ENCODE data around the gene RBM4. TPM values are rescaled to one million over a fixed set of nuclear protein-coding genes. Genes with fewer than 3 reads are reported as not detected.

Gene RBM4
- polyA plus RNA-seq, 3 donors: 112 to 153 (median 153) TPM

- H3K27ac Mint-ChIP-seq: no peak overlapping the region
- H3K36me3 Mint-ChIP-seq: no peaks in the 10 kb centered on the region
- Histone ChIP-seq H3K79me2 (ENCODE audit: insufficient read depth, low read length) (peaks cover 23% of the 10 kb centered on the region), H3K27me3 (ENCODE audit: control insufficient read depth in 2 of 2, insufficient read depth in 2 of 2, low read length in 2 of 2) (no peaks in the 10 kb centered on the region), H2AFZ (ENCODE audit: insufficient read depth, low read depth, low read length, poor library complexity, severe bottlenecking) (no peak overlapping the region), H3K4me2 (replicated peaks; ENCODE audit: extremely low read depth, low read length, poor library complexity, severe bottlenecking) (no peak overlapping the region), H3K4me1 (ENCODE audit: control insufficient read depth in 1 of 2, insufficient read depth in 2 of 2, low read length in 2 of 2) (peaks cover 13 to 24% of the 10 kb centered on the region in 2 donors), H3K9me3 (replicated peaks in 1 of 2; ENCODE audit: control insufficient read depth in 1 of 2, insufficient read depth in 1 of 2, low read length in 2 of 2) (no peaks in the 10 kb centered on the region), H3K4me3 (replicated peaks in 1 of 3; ENCODE audit: low read depth in 2 of 3, low read length in 3 of 3) (no peak overlapping the region), H3K27ac (ENCODE audit: low read depth in 1 of 2, low read length in 2 of 2) (no peak overlapping the region), H4K20me1 (ENCODE audit: insufficient read depth, low read length) (peaks cover 7% of the 10 kb centered on the region), H3K9ac (ENCODE audit: insufficient read depth, low read length, poor library complexity, severe bottlenecking) (no peak overlapping the region), H3K36me3 (replicated peaks in 1 of 2; ENCODE audit: control insufficient read depth in 1 of 2, insufficient read depth in 2 of 2, low read length in 2 of 2) (no peaks in the 10 kb centered on the region)
- TF ChIP-seq CTCF (IDR thresholded peaks at IDR 0.05): no peak
- peaks cover 0 to 3% (median 0%) of the 10 kb centered on the region in 7 donors for H3K9me3 Mint-ChIP-seq
- DNase-seq: no peak
- H3K4me1 Mint-ChIP-seq: peaks cover 19% of the 10 kb centered on the region
- no peak overlapping the region for H3K4me3 Mint-ChIP-seq
- intact Hi-C loops (cut with micrococcal nuclease): no loop called here
- H3K27me3 Mint-ChIP-seq (ENCODE audit: low read depth in 3 of 3): peaks cover 0 to 2% (median 2%) of the 10 kb centered on the region in 3 donors
- WGBS (ENCODE audit: insufficient coverage): no CpG with 5 or more reads among the region's 1 CpG
These were observed 26.0 kb upstream of the RBM4 start for GRCh38 chr11:66612458-66612857.

- no peaks in the 10 kb centered on the region for H3K9me3 ChIP-seq (replicated peaks in 1 of 2; ENCODE audit: control insufficient read depth in 1 of 2, insufficient read depth in 1 of 2, low read length in 2 of 2)
- no peak overlapping the region for H3K4me3 Mint-ChIP-seq
- peaks cover 24% of the 10 kb centered on the region for H3K4me1 Mint-ChIP-seq
These were observed 24.4 kb upstream of the RBM4 start for GRCh38 chr11:66614073-66614472.

More at GRCh38 chr11:66614073-66614472, 24.4 kb upstream of the RBM4 start:
- H3K27me3 ChIP-seq (ENCODE audit: control insufficient read depth in 2 of 2, insufficient read depth in 2 of 2, low read length in 2 of 2): no peaks in the 10 kb centered on the region
- Mint-ChIP-seq H3K9me3 (peaks cover 0 to 3% (median 0%) of the 10 kb centered on the region in 7 donors), H3K27ac (no peak overlapping the region), H3K27me3 (ENCODE audit: low read depth in 3 of 3) (peaks cover 0 to 2% (median 2%) of the 10 kb centered on the region in 3 donors), H3K36me3 (no peaks in the 10 kb centered on the region)
- H3K79me2 ChIP-seq (ENCODE audit: insufficient read depth, low read length): peaks cover 39% of the 10 kb centered on the region
- H3K27ac ChIP-seq (ENCODE audit: low read depth in 1 of 2, low read length in 2 of 2): no peak overlapping the region
- WGBS (ENCODE audit: insufficient coverage): 95% methylated on average over 8 of the region's 13 CpGs
- no peak overlapping the region for H3K9ac ChIP-seq (ENCODE audit: insufficient read depth, low read length, poor library complexity, severe bottlenecking)
- peaks cover 23% of the 10 kb centered on the region for H4K20me1 ChIP-seq (ENCODE audit: insufficient read depth, low read length)
- H2AFZ ChIP-seq (ENCODE audit: insufficient read depth, low read depth, low read length, poor library complexity, severe bottlenecking): no peak overlapping the region
- no peak overlapping the region for H3K4me2 ChIP-seq (replicated peaks; ENCODE audit: extremely low read depth, low read length, poor library complexity, severe bottlenecking)
- no peaks in the 10 kb centered on the region for H3K36me3 ChIP-seq (replicated peaks in 1 of 2; ENCODE audit: control insufficient read depth in 1 of 2, insufficient read depth in 2 of 2, low read length in 2 of 2)
- no peak overlapping the region for H3K4me3 ChIP-seq (replicated peaks in 1 of 3; ENCODE audit: low read depth in 2 of 3, low read length in 3 of 3)
- no peak for TF ChIP-seq CTCF (IDR thresholded peaks at IDR 0.05)
- DNase-seq: no peak
- intact Hi-C loops (cut with micrococcal nuclease): no loop called here
- peaks cover 23 to 28% of the 10 kb centered on the region in 2 donors for H3K4me1 ChIP-seq (ENCODE audit: control insufficient read depth in 1 of 2, insufficient read depth in 2 of 2, low read length in 2 of 2)

Measured in CD14-positive monocyte (primary cell).